NOMO-1 (cell line): ENCODE measurements around the gene UVSSA.
"Not testable (repeated sequence)": the region's sequence is repeated elsewhere in the genome, so short reads cannot be mapped to it uniquely, and the experiment has no call there.

Experiments used
- DNase-seq, 2 experiments: peaks; one replicate each; lab custom pipeline; 2025; ENCODE audit not compliant: unreplicated experiment in 2 of 2; lab: John Stamatoyannopoulos, UW

The UVSSA gene

DNA sequence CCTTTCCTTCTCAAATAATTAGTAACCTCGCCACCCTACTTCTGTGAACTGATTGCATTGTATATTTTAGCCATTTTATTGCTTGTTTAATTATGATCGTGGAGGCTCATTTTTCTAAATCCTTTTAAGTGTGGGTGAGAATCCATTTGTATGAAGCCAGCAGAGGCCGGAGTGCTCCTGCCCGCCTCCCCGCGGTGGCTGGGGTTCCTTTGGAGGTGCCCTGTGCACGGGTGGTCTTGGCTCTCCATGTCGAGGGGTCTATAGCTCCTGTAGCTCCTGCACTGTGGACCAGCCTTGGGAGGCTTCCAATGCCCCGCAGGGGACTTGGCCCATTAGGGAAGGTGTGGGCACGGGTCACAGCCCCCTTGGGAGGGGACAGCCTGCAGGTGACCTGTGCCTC, 15.0 kb downstream of the UVSSA start:
- no peak for DNase-seq

GRCh38 chr4:1362521-1362920, 15.5 kb downstream of the UVSSA start:
- no peak for DNase-seq

GRCh38 chr4:1363513-1363912, 16.5 kb downstream of the UVSSA start:
- no peak for DNase-seq

DNA sequence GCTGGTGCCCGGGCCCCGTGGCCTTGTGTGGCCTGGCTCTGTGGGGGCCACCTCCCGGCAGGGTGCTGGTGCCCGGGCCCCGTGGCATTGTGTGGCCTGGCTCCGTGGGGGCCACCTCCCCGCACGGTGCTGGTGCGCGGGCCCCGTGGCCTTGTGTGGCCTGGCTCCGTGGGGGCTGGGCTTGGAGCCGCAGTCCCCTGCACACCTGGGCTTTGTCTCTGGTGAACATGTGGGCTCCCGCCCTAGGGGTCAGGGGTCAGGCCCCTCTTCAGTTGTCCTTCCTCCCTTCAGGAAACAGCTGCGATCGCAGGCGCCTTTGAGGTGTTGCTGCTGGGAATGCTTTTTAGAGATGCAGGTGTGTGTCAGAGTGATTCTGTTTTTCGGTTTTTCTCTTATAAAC, 17.2 kb downstream of the UVSSA start:
- no peak for DNase-seq

DNA sequence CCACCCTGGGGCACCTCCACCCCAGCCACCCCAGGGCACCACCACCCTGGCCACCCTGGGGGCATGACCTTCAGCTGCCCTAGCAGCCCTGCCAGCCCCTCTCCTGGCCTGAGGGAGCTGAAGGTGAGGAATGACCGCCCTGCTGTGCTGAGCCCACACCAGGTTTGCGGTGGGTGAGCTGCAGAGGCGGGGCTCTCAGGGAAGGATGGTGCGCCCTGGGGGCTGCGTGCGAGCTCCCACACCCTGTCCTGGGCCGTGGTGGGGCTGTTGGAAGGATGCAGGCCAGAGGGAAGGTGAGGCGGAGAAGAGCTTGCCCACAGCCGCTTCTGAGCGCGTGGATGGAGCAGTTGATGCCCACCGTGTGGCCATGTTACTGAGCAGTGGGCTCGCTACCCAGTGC, 17.7 kb downstream of the UVSSA start:
- DNase-seq, result no peak

GRCh38 chr4:1365271-1366178, 18.5 kb downstream of the UVSSA start:
- DNase-seq, result no peak

DNA sequence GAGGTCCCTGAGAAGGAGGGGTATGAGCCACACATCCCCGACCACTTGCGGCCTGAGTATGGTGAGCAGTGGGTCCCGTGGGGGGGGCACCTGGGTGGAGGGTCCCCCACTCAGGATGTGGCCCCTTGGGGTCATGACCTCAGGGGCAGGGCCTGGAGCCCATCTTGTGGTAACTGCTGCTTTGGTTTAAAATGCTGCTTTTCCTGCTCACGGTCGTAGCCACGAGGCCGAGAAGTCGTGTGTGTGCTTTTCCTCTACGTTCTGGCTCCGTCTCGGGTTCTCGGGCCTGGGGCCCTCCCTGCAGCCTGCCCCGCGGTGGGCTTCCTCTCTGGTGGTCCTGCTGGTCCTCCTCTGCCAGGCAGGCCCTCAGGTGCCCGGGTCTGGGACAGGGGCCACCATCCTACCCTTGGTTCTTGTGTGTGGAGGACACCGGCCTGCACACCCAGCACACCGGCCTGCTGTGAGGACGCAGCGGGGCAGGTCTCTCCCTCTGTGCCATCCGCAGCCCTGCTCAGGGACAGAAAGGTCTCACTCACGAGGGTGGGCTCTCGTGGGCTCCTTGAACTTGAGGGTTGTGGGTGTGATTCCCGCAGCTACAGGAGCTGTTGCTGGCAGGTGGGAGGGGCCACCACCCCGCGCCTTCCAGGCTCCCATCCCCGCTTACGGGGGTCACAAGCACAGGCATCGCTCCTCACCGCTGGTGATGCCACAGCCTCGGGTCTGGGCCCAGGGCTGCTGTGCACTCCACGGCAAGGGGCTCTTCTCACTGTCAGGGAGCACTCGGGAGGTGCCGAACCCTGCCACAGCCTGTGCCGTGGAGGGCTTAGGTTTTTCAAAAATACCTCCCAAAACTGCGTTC, 19.6 kb downstream of the UVSSA start:
- no peak for DNase-seq

- no peak for DNase-seq
These were observed 20.4 kb downstream of the UVSSA start for GRCh38 chr4:1367230-1367935.

DNA sequence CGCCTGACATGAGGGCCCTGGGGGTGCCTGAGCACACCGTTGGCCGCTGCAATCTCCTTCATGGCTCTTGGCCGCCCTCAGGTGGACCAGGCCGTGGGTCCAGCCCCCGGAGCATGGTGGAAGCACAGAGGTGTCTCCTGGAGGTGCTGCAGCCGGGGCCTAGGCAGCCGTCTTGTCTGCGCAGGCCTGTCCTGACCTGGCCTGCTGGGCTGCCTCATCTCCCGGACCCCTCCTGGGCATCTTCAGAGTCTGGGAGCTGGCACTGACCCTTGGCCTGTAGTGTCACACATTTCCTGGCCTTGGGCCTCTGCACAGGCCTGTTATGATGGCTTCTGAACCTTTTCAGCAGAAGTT, 20.9 kb downstream of the UVSSA start:
- no peak for DNase-seq

GRCh38 chr4:1368421-1369090, 21.5 kb downstream of the UVSSA start:
- DNase-seq, result no peak

DNA sequence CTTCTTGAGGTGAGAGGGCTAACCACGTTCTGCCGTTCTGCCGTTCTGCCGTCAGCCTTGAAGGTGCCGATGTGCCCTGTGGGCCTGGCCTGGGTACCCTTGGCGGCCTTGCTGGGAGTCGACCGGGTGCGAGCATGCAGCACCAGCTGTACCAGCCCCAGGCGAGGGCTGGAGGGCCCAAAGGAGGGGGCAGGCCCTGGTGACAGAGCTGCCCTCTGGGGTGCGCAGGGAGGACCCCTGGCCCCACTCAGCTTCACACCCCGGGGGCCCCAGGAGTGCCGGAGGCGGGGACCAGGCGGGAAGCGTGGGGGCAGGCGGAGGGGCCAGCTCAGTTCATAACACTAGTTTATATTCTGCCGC, 22.1 kb downstream of the UVSSA start:
- DNase-seq, result no peak

GRCh38 chr4:1369479-1370079, 22.6 kb downstream of the UVSSA start:
- DNase-seq, result no peak

DNA sequence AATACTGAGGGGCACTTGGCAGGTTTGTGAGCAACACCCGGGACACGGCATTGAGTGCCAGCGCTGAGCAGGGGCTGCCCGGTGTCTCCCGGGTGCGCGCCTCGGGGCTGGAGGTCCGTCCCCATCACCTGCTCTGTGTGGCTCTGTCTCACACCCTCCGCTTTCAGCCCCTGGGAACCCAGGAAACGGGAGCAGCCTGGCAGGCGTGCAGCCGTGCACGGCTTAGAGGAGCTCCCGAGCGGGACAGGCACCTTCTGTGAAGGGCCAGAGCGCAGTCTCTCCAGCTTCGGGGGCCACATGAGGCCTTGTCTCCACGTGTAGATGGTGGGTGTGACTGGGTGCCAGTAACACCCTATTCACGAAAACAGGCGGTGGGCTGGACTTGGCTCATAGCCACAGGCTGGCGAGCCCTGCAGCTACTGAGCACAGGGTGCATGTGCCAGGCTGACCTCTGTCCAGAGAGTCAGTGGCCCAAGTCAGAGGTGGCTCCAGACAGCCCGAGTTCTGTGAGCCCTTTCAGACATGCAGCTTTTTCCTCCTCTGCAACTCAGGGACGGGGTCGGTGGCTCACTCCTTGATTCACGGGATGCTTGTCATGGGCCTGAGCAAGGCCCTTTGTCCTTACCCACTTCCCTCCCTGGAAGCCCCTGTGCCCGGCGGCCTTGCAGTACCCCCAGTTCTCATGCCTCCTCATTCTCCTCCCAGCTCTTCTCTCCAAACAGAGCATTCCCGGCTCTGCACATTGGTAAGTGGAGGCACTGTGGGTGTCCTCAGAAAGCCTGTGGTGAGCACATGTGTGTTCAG, 23.5 kb downstream of the UVSSA start:
- no peak for DNase-seq

- DNase-seq, result no peak
These were observed 24.5 kb downstream of the UVSSA start for GRCh38 chr4:1371176-1372165.

- not testable (repeated sequence) for DNase-seq
These were observed 25.6 kb downstream of the UVSSA start for GRCh38 chr4:1372576-1372975.

GRCh38 chr4:1373892-1374705, 27.1 kb downstream of the UVSSA start:
- DNase-seq, result no peak

DNA sequence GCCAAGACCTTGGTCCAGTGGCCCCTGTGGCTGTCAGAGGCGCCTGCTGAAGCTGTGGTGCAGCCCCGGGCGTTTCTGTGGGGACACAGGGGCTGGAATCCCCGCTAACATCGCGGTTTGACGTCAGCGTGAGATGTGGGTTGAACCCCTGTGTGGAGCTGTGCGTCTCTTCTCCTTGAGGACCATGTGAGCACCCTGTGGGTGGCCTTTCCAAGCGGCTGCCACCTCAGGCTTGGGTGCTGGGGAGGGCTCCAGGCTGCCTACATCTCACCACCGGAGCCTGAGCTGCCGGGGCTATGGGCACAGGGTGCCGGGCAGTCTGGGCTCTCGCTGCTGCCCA, 27.7 kb downstream of the UVSSA start:
- DNase-seq, result no peak
